HG02763 (cell line): ENCODE measurements around the gene SH3BP2.

ENCODE experiments used
- ATAC-seq: cut with Tn5 transposase; IDR thresholded peaks from one replicate; pipeline ENCODE4 v1.9.1; 2021; ENCODE audit warnings: mild to moderate bottlenecking, moderate library complexity; ENCODE audit not compliant: unreplicated experiment

SH3BP2 gene

GRCh38 chr4:2871466-2871865 is 78.6 kb downstream of the SH3BP2 start:
- ATAC-seq, result no peak

- ATAC-seq, result no peak
These were observed 79.0 kb downstream of the SH3BP2 start for GRCh38 chr4:2871911-2872310.

GRCh38 chr4:2873329-2873728 is 80.4 kb downstream of the SH3BP2 start:
- ATAC-seq, result no peak

GRCh38 chr4:2874861-2875260 is 82.0 kb downstream of the SH3BP2 start:
- no peak for ATAC-seq

GRCh38 chr4:2875556-2875955 is 82.7 kb downstream of the SH3BP2 start:
- ATAC-seq, result no peak

- no peak for ATAC-seq
These were observed 85.5 kb downstream of the SH3BP2 start for GRCh38 chr4:2878346-2878745.

- ATAC-seq, result no peak
These were observed 86.1 kb downstream of the SH3BP2 start for GRCh38 chr4:2879026-2879425.

GRCh38 chr4:2881431-2881830 is 88.5 kb downstream of the SH3BP2 start:
- ATAC-seq, result no peak

- ATAC-seq, result no peak
These were observed 89.5 kb downstream of the SH3BP2 start for GRCh38 chr4:2882341-2882740.

GRCh38 chr4:2886161-2886560 is 93.3 kb downstream of the SH3BP2 start:
- no peak for ATAC-seq

GRCh38 chr4:2886622-2887021 is 93.7 kb downstream of the SH3BP2 start:
- no peak for ATAC-seq

GRCh38 chr4:2887343-2887742 is 94.5 kb downstream of the SH3BP2 start:
- ATAC-seq, result no peak

- ATAC-seq, result no peak
These were observed 96.0 kb downstream of the SH3BP2 start for GRCh38 chr4:2888886-2889285.
